ENCODE results near the gene CLCN4.

- TF ChIP-seq POLR2A (IDR thresholded peaks at IDR 0.05; ENCODE audit: extremely low read depth, insufficient read length) (no peak), CTCF (IDR thresholded peaks at IDR 0.05; ENCODE audit: low read depth, low read length) (no peak), MAX (IDR thresholded peaks at IDR 0.05; ENCODE audit: low read depth, low read length) (no peak)
These were observed 121.9 kb downstream of the CLCN4 start for GRCh38 chrX:10278716-10279115.
